HL-60 (cell line): Measurements from ENCODE around the gene SNU13.

Experiments
- POLR2AphosphoS5 ChIP-seq: IDR thresholded peaks from 2 replicates; pipeline ENCODE4 v1.6.1; 2012; ENCODE audit warnings: low read depth
- TF ChIP-seq, protein P1 (sequence below): IDR thresholded peaks from 2 replicates; pipeline ENCODE4 v1.6.1; 2012; ENCODE audit warnings: low read depth; ENCODE audit not compliant: insufficient replicate concordance

DNA sequence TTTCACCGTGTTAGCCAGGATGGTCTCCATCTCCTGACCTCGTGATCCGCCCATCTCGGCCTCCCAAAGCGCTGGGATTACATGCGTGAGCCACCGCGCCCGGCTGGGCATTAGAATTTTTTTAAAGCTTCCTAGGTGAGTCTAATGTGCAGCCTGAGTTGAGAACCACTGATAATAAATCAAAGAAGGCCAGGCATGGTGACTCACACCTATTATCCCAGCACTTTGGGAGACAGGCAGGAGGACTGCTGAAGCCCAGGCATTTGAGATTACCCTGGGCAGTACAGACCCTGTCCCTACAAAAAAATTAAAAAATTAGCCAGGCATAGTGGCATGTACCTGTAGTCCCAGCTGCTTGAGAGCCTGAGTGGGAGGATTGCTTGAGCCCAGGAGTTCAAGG lies 24.3 kb upstream of the SNU13 start:
- TF ChIP-seq POLR2AphosphoS5 = no peak
- TF ChIP-seq, protein P1, sequence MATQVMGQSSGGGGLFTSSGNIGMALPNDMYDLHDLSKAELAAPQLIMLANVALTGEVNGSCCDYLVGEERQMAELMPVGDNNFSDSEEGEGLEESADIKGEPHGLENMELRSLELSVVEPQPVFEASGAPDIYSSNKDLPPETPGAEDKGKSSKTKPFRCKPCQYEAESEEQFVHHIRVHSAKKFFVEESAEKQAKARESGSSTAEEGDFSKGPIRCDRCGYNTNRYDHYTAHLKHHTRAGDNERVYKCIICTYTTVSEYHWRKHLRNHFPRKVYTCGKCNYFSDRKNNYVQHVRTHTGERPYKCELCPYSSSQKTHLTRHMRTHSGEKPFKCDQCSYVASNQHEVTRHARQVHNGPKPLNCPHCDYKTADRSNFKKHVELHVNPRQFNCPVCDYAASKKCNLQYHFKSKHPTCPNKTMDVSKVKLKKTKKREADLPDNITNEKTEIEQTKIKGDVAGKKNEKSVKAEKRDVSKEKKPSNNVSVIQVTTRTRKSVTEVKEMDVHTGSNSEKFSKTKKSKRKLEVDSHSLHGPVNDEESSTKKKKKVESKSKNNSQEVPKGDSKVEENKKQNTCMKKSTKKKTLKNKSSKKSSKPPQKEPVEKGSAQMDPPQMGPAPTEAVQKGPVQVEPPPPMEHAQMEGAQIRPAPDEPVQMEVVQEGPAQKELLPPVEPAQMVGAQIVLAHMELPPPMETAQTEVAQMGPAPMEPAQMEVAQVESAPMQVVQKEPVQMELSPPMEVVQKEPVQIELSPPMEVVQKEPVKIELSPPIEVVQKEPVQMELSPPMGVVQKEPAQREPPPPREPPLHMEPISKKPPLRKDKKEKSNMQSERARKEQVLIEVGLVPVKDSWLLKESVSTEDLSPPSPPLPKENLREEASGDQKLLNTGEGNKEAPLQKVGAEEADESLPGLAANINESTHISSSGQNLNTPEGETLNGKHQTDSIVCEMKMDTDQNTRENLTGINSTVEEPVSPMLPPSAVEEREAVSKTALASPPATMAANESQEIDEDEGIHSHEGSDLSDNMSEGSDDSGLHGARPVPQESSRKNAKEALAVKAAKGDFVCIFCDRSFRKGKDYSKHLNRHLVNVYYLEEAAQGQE = no peak
